ENCODE data around the gene PKN1.

Gene PKN1

DNA sequence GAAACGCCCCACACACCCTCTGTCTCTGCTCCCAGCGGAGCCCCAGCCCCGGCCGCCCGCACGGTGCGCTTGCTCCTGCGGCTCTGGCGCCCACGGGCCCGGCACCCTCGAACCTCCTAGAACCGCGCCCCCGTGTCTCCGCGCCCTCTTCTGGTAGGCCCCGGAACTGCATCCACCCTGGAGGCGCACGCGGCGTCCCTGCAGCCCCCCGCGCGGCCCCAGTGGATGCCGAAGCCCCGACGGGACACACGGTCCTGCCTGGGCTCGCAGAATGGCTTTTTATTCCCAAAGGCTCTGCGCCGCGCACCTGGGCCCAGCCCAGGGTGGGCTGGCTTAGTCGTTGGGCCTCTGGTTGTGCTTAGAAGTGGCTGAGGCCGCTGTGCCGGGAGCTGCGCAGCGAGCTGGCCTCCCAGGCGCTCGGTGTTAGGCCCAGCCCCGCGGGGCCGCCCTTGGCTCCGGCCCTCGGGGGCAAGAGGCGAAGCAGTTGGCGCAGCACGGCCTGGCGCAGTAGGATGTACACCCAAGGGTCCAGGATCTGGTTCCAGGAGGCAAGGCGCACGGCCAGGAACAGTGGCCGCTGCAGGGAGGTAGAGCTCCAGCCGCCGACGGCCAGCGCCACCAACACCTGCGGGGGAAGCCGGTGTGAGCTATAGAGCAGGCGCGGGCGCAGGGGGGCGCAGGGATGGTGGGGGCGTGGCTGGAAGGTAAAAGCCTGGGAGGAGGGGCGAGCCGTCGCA is 39.3 kb downstream of the PKN1 start:
- DNase-seq (ENCODE audit: extremely low read depth, insufficient read length) = peak; percentile 75
- Histone ChIP-seq H3K27me3 (replicated peaks; ENCODE audit: control insufficient read depth, insufficient read depth, low read length) (peaks cover 1% of the 10 kb centered on the region; the same call in 1 of the 2 replicates), H3K36me3 (ENCODE audit: control insufficient read depth, insufficient read depth, low read length) (peaks cover 18% of the 10 kb centered on the region), H3K4me3 (replicated peaks; ENCODE audit: low read depth, low read length) (no peak overlapping the region)
- TF ChIP-seq CTCF (IDR thresholded peaks at IDR 0.05; ENCODE audit: insufficient read depth, low read length, poor library complexity, severe bottlenecking) = peak; percentile 96

DNA sequence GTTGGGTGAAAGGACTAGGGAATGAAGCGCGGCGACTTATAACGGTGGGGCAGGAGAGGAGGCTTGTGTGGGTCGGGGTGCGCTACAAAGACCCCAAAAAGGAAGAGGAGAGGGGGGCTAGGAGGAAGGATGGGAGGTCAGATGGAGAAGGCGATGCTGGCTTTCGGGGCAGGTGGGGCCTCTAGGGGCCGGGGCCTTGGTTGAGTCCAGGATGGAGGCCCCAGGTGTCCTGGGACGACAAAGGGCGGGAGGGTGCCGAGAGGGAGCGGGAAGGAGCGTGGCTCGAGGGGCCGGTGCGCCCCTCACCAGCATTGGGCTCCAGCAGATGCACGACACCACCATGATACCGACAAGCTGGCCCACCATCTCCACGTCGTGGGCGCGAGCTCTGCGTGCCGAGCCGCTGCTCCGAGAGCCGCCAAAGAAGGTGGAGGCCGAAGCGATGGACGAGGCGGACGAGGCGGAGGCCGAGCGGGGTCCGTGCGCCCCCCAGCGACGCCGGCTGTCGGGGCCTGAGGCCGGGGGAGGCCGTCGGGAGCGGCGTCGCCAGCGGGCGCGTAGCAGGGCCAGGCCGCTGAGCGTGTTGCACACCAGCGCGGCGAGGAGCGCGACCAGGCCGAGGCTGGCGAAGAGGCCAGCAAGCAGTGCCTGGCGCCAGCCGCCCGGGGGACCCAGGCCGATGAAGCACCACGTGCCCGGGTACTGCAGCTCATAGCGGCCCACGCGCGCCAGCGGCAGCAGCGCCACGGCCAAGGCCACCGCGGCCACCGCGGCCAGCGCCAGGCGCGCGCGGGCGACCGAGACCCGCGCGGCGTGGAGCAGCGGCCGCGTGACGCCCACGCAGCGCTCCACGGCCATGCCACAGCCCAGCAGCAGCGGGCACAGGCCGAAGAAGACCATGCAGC is 40.2 kb downstream of the PKN1 start:
- no peak for DNase-seq (ENCODE audit: extremely low read depth, insufficient read length)
- Histone ChIP-seq H3K36me3 (ENCODE audit: control insufficient read depth, insufficient read depth, low read length) (peaks cover 13% of the 10 kb centered on the region), H3K27me3 (replicated peaks; ENCODE audit: control insufficient read depth, insufficient read depth, low read length) (peaks cover 1% of the 10 kb centered on the region; the same call in 1 of the 2 replicates), H3K4me3 (replicated peaks; ENCODE audit: low read depth, low read length) (no peak overlapping the region)
- no peak for TF ChIP-seq CTCF (IDR thresholded peaks at IDR 0.05; ENCODE audit: insufficient read depth, low read length, poor library complexity, severe bottlenecking)

DNA sequence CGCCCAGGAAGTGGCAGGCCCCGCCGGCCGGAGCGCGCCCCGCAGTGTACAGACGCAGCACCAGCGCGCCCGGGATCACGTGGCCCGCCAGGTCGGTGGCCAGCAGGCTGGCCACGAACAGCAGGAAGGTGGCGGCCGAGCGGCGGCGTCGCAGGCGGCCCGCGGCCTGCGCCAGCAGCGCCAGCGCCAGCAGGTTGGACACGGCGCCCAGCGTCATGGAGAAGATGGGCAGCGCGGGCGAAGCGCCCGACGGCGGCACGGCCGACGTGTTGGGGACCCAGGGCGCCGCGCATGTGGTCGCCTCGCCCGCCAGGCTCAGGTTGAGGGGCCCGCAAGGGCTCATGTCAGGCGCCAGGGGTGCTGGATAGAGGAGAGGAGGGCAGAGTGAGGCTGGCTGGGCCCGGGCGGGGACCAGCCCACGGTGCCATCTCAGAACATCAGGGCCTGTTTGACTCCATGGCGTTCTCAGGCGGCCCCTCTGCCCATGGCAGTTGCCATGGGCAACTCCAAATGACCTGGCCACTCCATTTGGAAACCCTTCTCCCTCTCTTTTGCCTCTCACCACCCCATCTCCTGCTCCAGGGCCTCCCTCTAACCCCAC is 41.0 kb downstream of the PKN1 start:
- H3K36me3 ChIP-seq (ENCODE audit: control insufficient read depth, insufficient read depth, low read length) = peaks cover 10% of the 10 kb centered on the region
- no peak for DNase-seq (ENCODE audit: extremely low read depth, insufficient read length)
- TF ChIP-seq CTCF (IDR thresholded peaks at IDR 0.05; ENCODE audit: insufficient read depth, low read length, poor library complexity, severe bottlenecking) = no peak

DNA sequence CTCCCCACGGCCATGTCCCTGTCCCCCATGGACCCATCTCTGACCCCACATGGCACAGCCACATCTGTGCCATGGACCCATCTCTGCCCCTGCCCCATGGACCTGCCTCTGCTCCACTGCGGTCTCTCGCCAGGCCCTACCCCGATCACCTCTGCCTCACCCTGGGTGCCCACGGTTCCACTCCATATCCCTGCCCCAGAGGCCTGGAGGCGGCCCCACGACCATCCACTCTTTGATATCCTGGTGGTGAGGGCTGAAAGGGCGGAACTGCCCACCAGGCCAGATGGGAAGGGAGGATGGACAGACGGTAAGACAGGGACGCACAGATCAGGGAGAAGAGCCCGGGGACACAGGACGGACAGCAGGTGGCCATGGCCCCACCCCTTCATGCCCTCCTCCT is 41.7 kb downstream of the PKN1 start:
- Histone ChIP-seq H3K36me3 (ENCODE audit: control insufficient read depth, insufficient read depth, low read length) (peaks cover 6% of the 10 kb centered on the region), H3K4me3 (replicated peaks; ENCODE audit: low read depth, low read length) (no peak overlapping the region), H3K27me3 (replicated peaks; ENCODE audit: control insufficient read depth, insufficient read depth, low read length) (peaks cover 1% of the 10 kb centered on the region; the same call in 1 of the 2 replicates)
- TF ChIP-seq CTCF (IDR thresholded peaks at IDR 0.05; ENCODE audit: insufficient read depth, low read length, poor library complexity, severe bottlenecking) = no peak
- DNase-seq (ENCODE audit: extremely low read depth, insufficient read length) = no peak

More for the DNA sequence above, 41.0 kb downstream of the PKN1 start:
- H3K4me3 ChIP-seq (replicated peaks; ENCODE audit: low read depth, low read length) = no peak overlapping the region
- H3K27me3 ChIP-seq (replicated peaks; ENCODE audit: control insufficient read depth, insufficient read depth, low read length) = peaks cover 1% of the 10 kb centered on the region; the same call in 1 of the 2 replicates

GRCh38 chr19:14475251-14476073 is 42.4 kb downstream of the PKN1 start, which contains the start of gene PTGER1:
PTGER1 (minus strand) TSS chr19:14475354; CDS start chr19:14474320, 1,034 bp downstream.
- H3K27me3 ChIP-seq (replicated peaks; ENCODE audit: control insufficient read depth, insufficient read depth, low read length) = peaks cover 1% of the 10 kb centered on the region; the same call in 1 of the 2 replicates
- peak; percentile 48 for TF ChIP-seq CTCF (IDR thresholded peaks at IDR 0.05; ENCODE audit: insufficient read depth, low read length, poor library complexity, severe bottlenecking)
- no peak for DNase-seq (ENCODE audit: extremely low read depth, insufficient read length)
- no peak within 1 kb of the TSS for H3K4me3 ChIP-seq (replicated peaks; ENCODE audit: low read depth, low read length)
- peaks cover under 1% of the 10 kb centered on the region for H3K36me3 ChIP-seq (ENCODE audit: control insufficient read depth, insufficient read depth, low read length)
